ENCODE data around the gene TBL1X.

DNA sequence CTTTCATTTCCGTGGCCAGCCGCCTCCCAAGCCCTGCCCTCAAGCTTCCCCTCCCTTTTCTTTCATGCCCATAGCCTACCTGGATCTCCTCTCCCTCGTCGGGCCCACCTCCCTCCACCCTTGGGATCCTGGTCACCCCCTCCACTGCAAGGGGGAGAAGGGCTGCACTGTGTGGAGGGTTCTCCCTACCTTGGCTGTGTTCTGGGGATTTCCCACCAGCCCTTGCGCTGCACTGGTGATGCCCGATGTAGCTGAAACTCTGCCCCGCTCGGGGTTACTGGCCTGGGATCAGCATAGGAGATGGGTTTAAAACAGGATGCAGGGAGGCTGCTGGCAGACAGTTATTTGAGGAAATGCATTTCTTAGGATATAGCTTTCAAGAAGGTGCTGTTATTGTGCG is 128.9 kb downstream of the TBL1X start:
- TF ChIP-seq CTCF (conservative IDR thresholded peaks at IDR 0.05; ENCODE audit: low read length) = no peak
- TF ChIP-seq EZH2phosphoT487 (IDR thresholded peaks at IDR 0.05; ENCODE audit: borderline replicate concordance, low read depth, low read length) = no peak

Measured in OCI-LY7 (cell line).